HG03139 (cell line): ENCODE data around the gene PRRX2.
"Not testable (repeated sequence)": the region's sequence is repeated elsewhere in the genome, so short reads cannot be mapped to it uniquely, and the experiment has no call there.

ENCODE experiments used
- ATAC-seq: cut with Tn5 transposase; IDR thresholded peaks from one replicate; pipeline ENCODE4 v1.9.1; 2021; ENCODE audit not compliant: unreplicated experiment

Gene PRRX2

GRCh38 chr9:129636343-129636742 lies 29.1 kb upstream of the PRRX2 start:
- ATAC-seq, result not testable (repeated sequence)

GRCh38 chr9:129637102-129637501 lies 28.3 kb upstream of the PRRX2 start:
- ATAC-seq, result no peak

GRCh38 chr9:129637673-129638439 lies 27.6 kb upstream of the PRRX2 start:
- no peak for ATAC-seq

- no peak for ATAC-seq
Observed at GRCh38 chr9:129639034-129639630, 26.3 kb upstream of the PRRX2 start.

- ATAC-seq, result no peak
Observed at GRCh38 chr9:129639756-129640085, 25.7 kb upstream of the PRRX2 start.

GRCh38 chr9:129640086-129640870 lies 25.2 kb upstream of the PRRX2 start:
- no peak for ATAC-seq

- no peak for ATAC-seq
Observed at GRCh38 chr9:129640871-129641749, 24.3 kb upstream of the PRRX2 start.

- ATAC-seq, result peak; percentile 89
Observed at GRCh38 chr9:129641750-129642585, 23.5 kb upstream of the PRRX2 start, which contains the start of gene ASB6. Gene ASB6, minus strand, starts transcription at chr9:129642151. Its CDS starts 152 bp downstream, at chr9:129641999.

GRCh38 chr9:129643706-129644105 lies 21.7 kb upstream of the PRRX2 start:
- no peak for ATAC-seq

- ATAC-seq, result no peak
Observed at GRCh38 chr9:129644365-129644764, 21.1 kb upstream of the PRRX2 start.

- ATAC-seq, result no peak
Observed at GRCh38 chr9:129644902-129645301, 20.5 kb upstream of the PRRX2 start.

- ATAC-seq, result no peak
Observed at GRCh38 chr9:129646252-129646651, 19.2 kb upstream of the PRRX2 start.

GRCh38 chr9:129646654-129647053 lies 18.8 kb upstream of the PRRX2 start:
- ATAC-seq, result no peak

GRCh38 chr9:129647635-129648034 lies 17.8 kb upstream of the PRRX2 start:
- ATAC-seq, result no peak

GRCh38 chr9:129648092-129648763 lies 17.2 kb upstream of the PRRX2 start:
- no peak for ATAC-seq

GRCh38 chr9:129648764-129649115 lies 16.7 kb upstream of the PRRX2 start:
- ATAC-seq, result no peak

- ATAC-seq, result no peak
Observed at GRCh38 chr9:129649726-129650679, 15.4 kb upstream of the PRRX2 start.

- ATAC-seq, result no peak
Observed at GRCh38 chr9:129650680-129651235, 14.7 kb upstream of the PRRX2 start.
